Muscle of leg (tissue), 11 donors: ENCODE data around the gene RNF20. TPM values are rescaled to one million over a fixed set of nuclear protein-coding genes. Genes with fewer than 3 reads are reported as not detected.
"Not testable (repeated sequence)": the region's sequence is repeated elsewhere in the genome, so short reads cannot be mapped to it uniquely, and the experiment has no call there.

Experiments used
- DNase-seq: peaks from one replicate; pipeline ENCODE4 v3.0.0; 2013
- H3K27ac ChIP-seq: one replicate; pipeline ENCODE4 v1.5.1; 2013; ENCODE audit warnings: mild to moderate bottlenecking, low read length, control low read depth
- H3K27me3 ChIP-seq: one replicate; pipeline ENCODE4 v1.6.1; 2013; ENCODE audit warnings: low read length; ENCODE audit not compliant: control insufficient read depth, insufficient read depth
- H3K36me3 ChIP-seq: one replicate; pipeline ENCODE4 v1.6.1; 2013; ENCODE audit warnings: low read length; ENCODE audit not compliant: control insufficient read depth, insufficient read depth
- H3K4me1 ChIP-seq: one replicate; pipeline ENCODE4 v1.6.1; 2013; ENCODE audit warnings: low read length; ENCODE audit not compliant: control insufficient read depth, insufficient read depth
- H3K4me3 ChIP-seq: one replicate; pipeline ENCODE4 v1.5.1; 2013; ENCODE audit warnings: low read length, control low read depth
- H3K9me3 ChIP-seq: replicated peaks from 2 replicates; pipeline ENCODE4 v1.6.1; 2013; ENCODE audit warnings: low read depth, low read length; ENCODE audit not compliant: control insufficient read depth
- WGBS: methylation state at CpG from one replicate; pipeline ENCODE4 v1.1.5; 2013; ENCODE audit warnings: missing lambda C conversion rate; ENCODE audit not compliant: insufficient coverage; 5-methylcytosine and 5-hydroxymethylcytosine counted together
- polyA plus RNA-seq, 8 donors: library from polyadenylated mRNA; unstranded; fragments of 120-200 nt; gene quantifications; one replicate each; pipeline versions ENCODE4 v1.2.1 to v1.2.3, GENCODE V29; 2013; ENCODE audit warnings: inconsistent platforms in 1 of 8, low replicate concordance in 1 of 8; ENCODE audit not compliant: insufficient read length in 8 of 8, insufficient read depth in 1 of 8
- total RNA-seq: library from RNA; stranded (reverse); fragments of 120-200 nt; gene quantifications from one replicate; pipeline ENCODE4 v1.2.4, GENCODE V29; 2013

The RNF20 gene
- total and polyA plus RNA-seq, 9 donors: 24.5 to 43.0 (median 36.3) TPM

DNA sequence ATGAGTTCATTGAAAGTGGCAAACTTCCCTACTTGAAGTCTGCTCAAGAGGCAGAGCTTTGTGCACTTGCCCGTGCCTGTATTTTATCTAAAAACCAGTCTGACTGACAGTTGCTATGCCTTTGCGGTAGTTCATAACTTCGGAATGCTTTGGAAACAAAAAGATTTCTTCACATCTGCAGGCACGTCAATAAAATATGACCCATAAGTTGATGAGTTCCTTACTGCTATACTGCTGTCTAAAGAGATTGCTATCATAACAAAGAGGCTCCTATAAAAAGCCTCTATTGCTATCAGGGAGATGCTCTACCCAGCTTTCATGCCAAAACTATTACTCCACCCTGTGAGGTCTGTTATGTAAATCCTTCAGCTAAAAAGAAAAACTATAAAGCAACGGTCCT is 25.4 kb upstream of the RNF20 start:
- no peak overlapping the region for H3K4me3 ChIP-seq

DNA sequence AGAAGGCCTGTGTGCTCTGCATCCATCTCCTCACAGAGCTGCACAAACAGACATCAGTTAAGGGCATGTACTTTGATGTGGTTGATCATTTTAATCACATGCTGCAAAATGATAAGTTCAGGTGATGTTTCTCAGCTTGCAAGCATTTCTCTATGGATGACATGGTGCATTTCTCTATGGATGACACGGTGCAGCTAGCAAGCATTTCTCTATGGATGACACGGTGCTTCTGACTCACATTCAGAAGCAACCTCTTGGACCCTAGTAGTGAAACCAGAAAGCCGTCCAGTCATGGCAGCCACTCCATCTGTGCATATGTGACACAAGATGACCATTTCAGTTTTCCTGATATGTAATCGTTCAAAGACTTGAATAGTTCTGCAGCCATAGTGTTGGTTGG is 24.1 kb upstream of the RNF20 start:
- no peaks in the 10 kb centered on the region for H3K36me3 ChIP-seq
- no peaks in the 10 kb centered on the region for H3K9me3 ChIP-seq
- no peak for DNase-seq
- no peak overlapping the region for H3K27ac ChIP-seq
- no peak overlapping the region for H3K4me3 ChIP-seq
- peaks cover 5% of the 10 kb centered on the region for H3K4me1 ChIP-seq
- 94% methylated on average over 4 of the region's 4 CpGs for WGBS
- H3K27me3 ChIP-seq: no peaks in the 10 kb centered on the region

More for the DNA sequence above, 25.4 kb upstream of the RNF20 start:
- WGBS: no CpG with 5 or more reads among the region's 5 CpGs
- H3K27ac ChIP-seq: no peak overlapping the region
- H3K4me1 ChIP-seq: no peaks in the 10 kb centered on the region
- no peak for DNase-seq
- H3K27me3 ChIP-seq: no peaks in the 10 kb centered on the region
- H3K9me3 ChIP-seq: no peaks in the 10 kb centered on the region
- no peaks in the 10 kb centered on the region for H3K36me3 ChIP-seq

DNA sequence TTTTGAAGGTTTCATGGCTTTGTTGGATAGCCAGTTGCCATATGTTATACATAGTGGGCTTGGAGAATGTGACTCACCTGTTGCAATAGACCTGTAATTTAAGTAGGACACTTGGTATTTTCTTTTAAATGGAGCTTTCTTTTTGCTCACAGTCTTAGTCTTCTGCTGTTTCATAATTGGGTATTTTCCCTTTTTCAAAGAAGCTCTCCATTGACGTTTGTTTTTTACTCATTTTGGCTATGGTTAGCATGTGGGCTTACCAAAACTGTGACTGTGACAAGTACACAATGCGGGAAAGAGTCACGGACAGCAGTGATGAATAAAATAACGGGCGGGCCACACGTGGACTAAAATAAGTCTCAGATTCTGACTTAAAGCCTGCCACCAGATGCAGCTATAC is 23.2 kb upstream of the RNF20 start:
- WGBS: 100% methylated on average over 1 of the region's 6 CpGs
- Histone ChIP-seq H3K4me1 (peaks cover 5% of the 10 kb centered on the region), H3K27ac (no peak overlapping the region), H3K36me3 (no peaks in the 10 kb centered on the region), H3K9me3 (no peaks in the 10 kb centered on the region), H3K4me3 (no peak overlapping the region), H3K27me3 (no peaks in the 10 kb centered on the region)
- DNase-seq: no peak

DNA sequence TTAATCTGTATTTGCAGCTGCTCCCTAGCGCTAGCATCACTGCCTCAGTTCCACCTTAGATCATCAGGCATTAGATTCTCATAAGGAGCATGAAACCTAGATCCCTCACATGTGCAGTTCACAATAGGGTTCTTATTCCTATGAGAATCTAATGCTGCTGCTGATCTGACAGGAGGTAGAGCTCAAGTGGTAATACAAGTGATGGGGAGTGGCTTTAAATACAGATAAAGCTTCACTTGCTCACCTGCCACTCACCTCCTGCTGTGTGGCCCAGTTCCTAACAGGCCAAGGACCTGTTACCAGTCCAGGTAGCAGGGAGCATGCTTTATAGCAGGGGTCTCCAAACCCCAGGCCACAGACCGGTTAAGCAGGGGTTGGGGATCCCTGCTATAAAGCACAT is 22.6 kb upstream of the RNF20 start:
- peaks cover 5% of the 10 kb centered on the region for H3K4me1 ChIP-seq
- no peak for DNase-seq
- no peak overlapping the region for H3K4me3 ChIP-seq
- no peaks in the 10 kb centered on the region for H3K36me3 ChIP-seq
- no CpG with 5 or more reads among the region's 2 CpGs for WGBS
- no peaks in the 10 kb centered on the region for H3K9me3 ChIP-seq
- H3K27me3 ChIP-seq: no peaks in the 10 kb centered on the region
- H3K27ac ChIP-seq: no peak overlapping the region

DNA sequence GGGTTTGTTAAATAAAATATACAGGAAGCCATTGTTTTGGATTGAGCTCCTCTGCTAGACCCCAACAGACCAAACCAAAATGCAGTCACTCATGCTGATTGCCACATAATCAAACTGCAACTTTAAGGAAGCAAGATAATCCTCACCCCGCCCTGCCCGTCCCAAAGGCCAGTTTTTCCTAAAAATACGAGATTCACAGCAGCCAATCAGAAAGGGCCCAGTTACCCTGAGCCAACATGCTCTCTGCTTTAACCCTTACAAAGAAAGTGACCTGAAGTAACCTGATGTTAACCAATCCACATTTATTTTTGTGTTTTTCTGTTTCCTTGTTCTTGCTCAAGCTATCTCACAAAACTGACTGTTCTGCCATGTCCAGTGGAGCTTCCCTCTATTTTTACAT is 21.5 kb upstream of the RNF20 start:
- Histone ChIP-seq H3K4me3 (no peak overlapping the region), H3K9me3 (no peaks in the 10 kb centered on the region), H3K36me3 (no peaks in the 10 kb centered on the region), H3K27ac (no peak overlapping the region), H3K27me3 (no peaks in the 10 kb centered on the region), H3K4me1 (peaks cover 5% of the 10 kb centered on the region)
- WGBS: 46% methylated on average over 3 of the region's 3 CpGs
- no peak for DNase-seq

DNA sequence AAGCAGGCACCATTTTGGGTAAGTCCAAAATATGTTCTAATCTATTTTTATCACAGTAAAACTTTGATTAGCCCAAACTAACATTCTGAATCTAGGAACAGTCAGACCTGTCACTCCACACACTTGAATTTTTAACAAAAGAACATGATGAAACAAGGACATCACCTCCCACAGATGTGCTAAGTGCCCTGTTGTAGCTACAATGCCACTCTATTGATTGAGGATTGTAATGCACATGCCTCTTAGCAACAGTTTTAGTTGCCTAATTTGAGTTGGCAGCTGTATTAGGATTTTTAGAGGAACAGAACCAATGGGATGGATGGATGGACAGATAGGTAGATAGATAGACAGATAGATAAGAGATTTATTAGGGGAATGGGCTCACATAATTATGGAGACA is 20.3 kb upstream of the RNF20 start:
- Histone ChIP-seq H3K36me3 (no peaks in the 10 kb centered on the region), H3K4me1 (peaks cover 5% of the 10 kb centered on the region)

DNA sequence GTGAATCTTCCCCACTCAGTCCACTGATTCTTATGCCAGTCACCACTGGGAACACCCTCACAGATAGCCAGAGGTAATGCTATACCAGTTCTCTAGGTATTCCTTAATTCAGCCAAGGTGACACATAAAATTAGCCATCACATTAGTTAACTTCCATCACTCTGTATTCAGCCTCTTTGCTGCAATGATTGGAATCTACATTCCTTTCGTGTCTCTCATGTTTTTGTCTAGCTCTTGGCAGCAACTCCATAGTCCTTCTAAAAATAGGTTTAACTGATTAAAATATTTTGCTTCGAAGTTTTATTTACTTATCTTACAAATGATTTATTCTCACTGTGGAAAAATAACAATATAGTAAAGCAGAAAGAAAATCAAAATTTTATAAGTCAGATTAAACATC is 19.6 kb upstream of the RNF20 start:
- DNase-seq: peak; percentile 10
- no CpG with 5 or more reads among the region's 2 CpGs for WGBS
- H3K27ac ChIP-seq: no peak overlapping the region
- H3K4me3 ChIP-seq: no peak overlapping the region
- H3K36me3 ChIP-seq: no peaks in the 10 kb centered on the region
- no peaks in the 10 kb centered on the region for H3K9me3 ChIP-seq
- H3K27me3 ChIP-seq: no peaks in the 10 kb centered on the region
- H3K4me1 ChIP-seq: peaks cover 5% of the 10 kb centered on the region

More for the DNA sequence above, 20.3 kb upstream of the RNF20 start:
- no peaks in the 10 kb centered on the region for H3K9me3 ChIP-seq
- H3K27ac ChIP-seq: no peak overlapping the region
- DNase-seq: no peak
- H3K27me3 ChIP-seq: no peaks in the 10 kb centered on the region
- no peak overlapping the region for H3K4me3 ChIP-seq

DNA sequence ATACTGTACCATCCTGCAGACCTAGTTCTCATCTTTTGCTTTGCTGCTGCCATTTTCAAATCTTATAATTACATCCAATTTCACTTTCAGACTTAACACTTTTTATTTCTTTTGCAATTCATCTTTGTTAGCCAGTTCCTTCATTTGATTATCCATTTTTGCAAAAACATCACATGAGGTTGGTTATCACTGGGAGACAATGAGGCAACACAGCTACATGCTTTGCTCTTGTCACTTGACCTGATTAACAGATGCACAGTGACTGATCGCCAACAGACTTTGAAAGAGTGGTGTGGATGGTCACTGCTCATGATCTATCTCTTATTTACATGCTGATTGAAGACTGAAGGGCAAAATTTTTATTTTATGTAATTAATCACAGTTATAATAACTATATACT is 17.0 kb upstream of the RNF20 start:
- Histone ChIP-seq H3K36me3 (no peaks in the 10 kb centered on the region), H3K27me3 (no peaks in the 10 kb centered on the region), H3K27ac (no peak overlapping the region), H3K4me3 (no peak overlapping the region), H3K9me3 (no peaks in the 10 kb centered on the region), H3K4me1 (peaks cover 5% of the 10 kb centered on the region)
- no CpG with 5 or more reads among the region's 1 CpG for WGBS
- no peak for DNase-seq

DNA sequence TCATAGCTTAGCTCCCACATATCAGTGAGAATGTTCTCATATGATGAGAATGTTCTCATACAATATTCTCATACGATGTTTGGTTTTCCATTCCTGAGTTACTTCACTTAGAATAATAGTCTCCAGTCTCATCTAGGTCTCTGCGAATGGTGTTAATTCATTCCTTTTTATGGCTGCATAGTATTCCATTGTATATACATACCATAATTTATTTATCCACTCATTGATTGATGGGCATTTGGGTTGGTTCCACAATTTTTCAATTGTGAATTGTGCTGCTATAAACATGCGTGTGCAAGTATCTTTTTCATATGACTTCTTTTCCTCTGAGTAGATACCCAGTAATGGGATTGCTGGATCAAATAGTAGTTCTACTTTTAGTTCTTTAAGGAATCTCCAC is 15.2 kb upstream of the RNF20 start:
- no CpG with 5 or more reads among the region's 3 CpGs for WGBS

DNA sequence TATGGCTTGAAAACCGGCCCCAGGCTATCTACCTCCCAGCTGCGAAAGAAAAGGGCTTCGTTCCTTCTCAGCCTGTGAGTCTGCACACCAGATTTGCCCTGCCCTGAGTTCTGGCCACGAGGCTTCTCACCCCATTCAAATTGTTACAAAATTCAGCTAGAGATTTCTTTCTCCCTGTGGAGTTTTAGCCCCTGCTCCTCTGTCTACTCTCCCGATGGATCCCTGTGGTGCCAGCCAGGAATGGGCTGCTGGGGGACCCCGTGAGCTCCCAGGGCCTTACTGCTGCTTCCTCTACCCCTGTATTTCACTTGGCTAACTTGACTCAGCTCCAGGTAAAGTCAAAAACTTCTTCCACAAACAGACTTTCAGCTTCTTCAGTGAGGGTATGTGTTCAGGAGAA is 9.3 kb upstream of the RNF20 start:
- 79% methylated on average over 5 of the region's 6 CpGs for WGBS
- H3K36me3 ChIP-seq: no peaks in the 10 kb centered on the region
- no peak overlapping the region for H3K27ac ChIP-seq
- peaks cover 4% of the 10 kb centered on the region for H3K27me3 ChIP-seq
- no peak for DNase-seq
- H3K9me3 ChIP-seq: no peaks in the 10 kb centered on the region
- H3K4me3 ChIP-seq: no peak overlapping the region
- no peaks in the 10 kb centered on the region for H3K4me1 ChIP-seq

More for the DNA sequence above, 15.2 kb upstream of the RNF20 start:
- H3K9me3 ChIP-seq, DNase-seq, H3K27ac ChIP-seq, H3K4me1 ChIP-seq, H3K4me3 ChIP-seq, H3K36me3 ChIP-seq, H3K27me3 ChIP-seq: not testable (repeated sequence)

DNA sequence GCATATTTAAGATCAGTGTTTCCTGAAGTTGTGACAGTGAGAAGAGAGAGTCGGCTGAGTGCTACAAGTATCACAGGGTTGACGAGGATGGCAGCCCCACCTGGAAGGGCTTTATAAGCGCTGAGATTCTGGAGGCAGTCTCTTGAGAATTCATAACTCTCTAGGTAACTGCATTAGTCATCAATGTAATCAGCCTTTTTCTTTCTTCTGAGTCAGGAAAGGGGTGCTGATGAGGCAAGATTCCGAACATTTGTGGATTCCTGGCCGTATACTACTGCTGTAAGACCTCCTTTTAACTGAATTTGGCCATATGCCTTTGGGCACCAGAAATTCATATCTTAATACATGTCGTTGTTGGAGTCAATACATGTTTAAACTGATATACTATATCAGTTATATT is 6.6 kb upstream of the RNF20 start:
- no peak overlapping the region for H3K27ac ChIP-seq
- H3K36me3 ChIP-seq: no peaks in the 10 kb centered on the region
- DNase-seq: no peak
- no peak overlapping the region for H3K4me3 ChIP-seq
- peaks cover 4% of the 10 kb centered on the region for H3K27me3 ChIP-seq
- 55% methylated on average over 2 of the region's 6 CpGs for WGBS
- H3K9me3 ChIP-seq: no peaks in the 10 kb centered on the region
- no peaks in the 10 kb centered on the region for H3K4me1 ChIP-seq
